ENCODE data around the gene LAMA5.

- no peak for TF ChIP-seq POLR2AphosphoS5 (IDR thresholded peaks at IDR 0.05)
- no peak for TF ChIP-seq POLR2A (IDR thresholded peaks at IDR 0.05)
Observed at GRCh38 chr20:62349556-62350097, 17.5 kb downstream of the LAMA5 start.

All from stomach (tissue), 4 donors.